Cardiac septum (tissue), 1 donor: ENCODE measurements around the gene LRRK1. TPM values are rescaled to one million over a fixed set of nuclear protein-coding genes. Genes with fewer than 3 reads are reported as not detected.
A peak's percentile ranks its signal among the peaks of the same experiment; 100 is the strongest.

ENCODE experiments used
- DNase-seq: peaks from one replicate; pipeline ENCODE4 v3.0.0-alpha.2; 2020; ENCODE audit warnings: low spot score
- intact Hi-C: fragments of 100-400 bp; cut with DNase I; formaldehyde crosslinking; loops from one replicate; pipeline ENCODE4 v1.14.0; 2022
- total RNA-seq: library from RNA; stranded (reverse); fragmentation: NEBNext Ultra II Directional; extraction: Animal tissue kit (Norgen Biotek cat#: 25700); gene quantifications from one replicate; pipeline ENCODE4 v1.2.1, GENCODE V29; 2021
- donor health status: DM: no; HTN: no; CAD: no.

The LRRK1 gene
- total RNA-seq, 1 donor from 2014 or later = 3.5 TPM

DNA sequence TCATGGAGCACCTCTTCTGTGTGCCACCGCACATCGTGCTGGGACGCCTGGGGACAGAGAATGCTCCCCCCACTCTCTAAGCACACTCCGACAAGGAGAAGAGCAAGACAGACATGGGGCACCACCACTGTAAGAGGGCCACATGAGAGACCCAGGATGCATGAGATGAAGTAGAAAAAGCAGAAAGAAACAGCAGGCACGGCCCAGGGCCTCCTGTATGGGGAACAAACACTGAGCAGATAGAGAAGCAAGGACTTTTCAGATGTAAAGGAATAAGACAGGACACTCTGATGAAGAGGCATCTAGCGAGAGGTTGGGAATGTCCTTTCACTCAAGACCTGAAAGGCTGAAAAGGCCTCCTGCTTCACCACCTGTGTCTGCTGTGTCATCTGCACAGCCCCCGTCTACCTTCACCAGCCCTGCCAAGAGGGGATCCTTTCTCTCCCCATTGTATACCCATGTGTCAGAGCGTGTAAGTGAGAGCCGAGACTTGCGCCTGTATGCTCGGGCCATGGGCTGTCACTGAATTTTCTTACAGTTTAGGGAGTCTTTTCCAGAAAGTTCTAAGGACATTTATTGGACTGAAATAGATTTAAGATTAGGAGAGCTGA is 125.6 kb downstream of the LRRK1 start:
- intact Hi-C loops = no loop called here
- DNase-seq = peak; percentile 26

DNA sequence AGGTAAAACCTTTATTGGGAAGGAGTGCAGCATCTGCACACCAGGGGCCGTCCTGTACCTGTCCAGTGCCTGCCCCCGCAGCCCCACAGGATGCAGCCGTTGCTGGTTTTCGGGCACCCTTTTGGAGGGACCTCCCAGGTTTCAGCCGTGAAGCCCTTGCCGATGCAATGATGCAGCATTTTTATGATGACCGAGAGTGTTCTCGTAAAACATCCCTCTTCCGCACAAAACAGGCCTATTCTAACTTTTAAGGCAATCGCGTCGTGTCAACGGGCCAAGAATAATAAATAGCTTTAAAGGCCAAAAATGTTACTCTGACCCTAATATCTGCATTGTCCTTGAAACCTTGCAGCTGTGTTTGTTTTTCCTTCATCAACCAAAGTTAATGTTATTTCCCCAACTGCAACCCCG is 126.1 kb downstream of the LRRK1 start:
- intact Hi-C loops = no loop called here
- peak; percentile 71 for DNase-seq

DNA sequence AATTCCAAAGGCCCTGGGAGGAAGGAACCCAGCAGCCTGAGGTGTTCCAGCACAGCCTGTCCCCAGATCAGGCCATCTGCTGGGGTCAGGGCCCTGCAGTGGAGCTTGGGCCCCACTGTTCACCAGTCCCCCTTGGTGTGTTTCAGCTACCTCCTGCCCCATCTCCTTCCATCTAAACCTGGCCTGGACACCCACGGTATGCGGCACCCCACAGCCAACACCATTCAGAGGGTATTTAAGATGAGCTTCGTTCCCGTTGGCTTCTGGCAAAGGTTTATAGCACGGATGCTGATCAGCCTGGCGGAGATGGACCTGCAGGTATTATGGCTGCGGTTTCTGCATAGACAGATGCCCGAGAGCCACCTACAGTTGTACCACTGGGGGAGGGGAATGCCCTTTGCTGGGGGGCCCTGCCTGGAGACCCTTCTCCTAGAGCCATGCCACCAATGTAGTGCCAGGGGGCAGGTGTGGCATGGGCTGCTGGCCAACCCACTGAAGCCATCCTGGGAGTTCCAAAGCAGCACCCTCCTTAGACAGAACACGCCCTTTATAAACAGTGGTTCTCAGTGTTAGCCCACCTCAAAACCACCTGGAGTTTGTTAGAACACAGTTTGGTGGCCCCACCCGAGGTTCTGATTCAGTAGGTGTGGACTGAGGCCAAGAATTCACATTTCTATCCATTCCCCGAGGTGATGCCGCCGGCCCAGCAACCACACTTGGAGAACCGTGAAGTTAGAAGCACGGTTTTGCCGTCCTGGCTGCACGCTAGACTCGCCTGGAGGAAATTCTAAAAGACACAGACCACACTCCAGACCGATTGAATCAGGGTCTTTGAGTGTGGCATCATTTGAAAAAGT is 126.9 kb downstream of the LRRK1 start:
- DNase-seq = peak; percentile 39
- intact Hi-C loops = no loop called here

DNA sequence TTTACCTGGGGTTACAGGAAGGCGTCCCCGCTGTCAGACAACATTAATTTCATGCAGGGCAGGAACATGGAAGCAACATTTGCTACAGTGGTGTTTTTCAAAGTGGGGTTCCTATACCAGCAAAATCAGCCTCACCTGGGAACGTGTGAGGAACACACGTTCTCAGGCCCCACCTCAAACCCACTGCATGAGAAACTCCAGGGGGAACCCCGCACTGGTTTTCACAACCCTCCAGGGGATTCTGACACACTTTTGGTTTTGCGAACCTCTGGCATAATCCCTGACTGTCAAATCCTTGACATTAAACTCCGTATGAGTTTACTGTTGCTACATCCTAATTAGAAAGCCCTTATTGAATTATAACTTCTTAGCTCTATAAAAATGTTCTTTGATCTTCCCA is 127.7 kb downstream of the LRRK1 start:
- DNase-seq = no peak
- intact Hi-C loops = no loop called here

DNA sequence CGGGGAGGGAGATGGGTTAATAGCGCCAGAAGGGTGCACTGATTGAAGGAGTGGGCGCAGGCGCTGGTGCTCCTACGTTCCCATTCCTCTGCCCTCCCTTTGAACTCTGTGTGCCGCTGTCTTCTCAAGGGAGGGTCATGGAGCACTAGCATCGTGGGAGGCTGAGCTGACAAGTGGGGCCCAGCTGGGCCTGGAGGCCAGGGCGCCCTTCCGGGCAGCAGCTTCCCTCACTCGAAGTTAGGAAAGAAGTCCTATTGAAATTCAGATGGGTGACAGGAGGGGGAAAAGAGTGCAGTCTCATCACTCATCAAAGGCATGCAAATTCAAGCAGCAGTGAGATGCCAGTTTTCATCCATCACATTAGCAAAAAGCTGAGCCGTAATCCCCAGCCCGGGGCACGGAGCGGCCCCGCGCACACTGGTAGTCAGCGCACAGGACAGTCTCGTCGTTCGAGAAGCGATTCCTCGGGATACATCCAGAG is 128.2 kb downstream of the LRRK1 start:
- peak; percentile 39 for DNase-seq
- intact Hi-C loops = no loop called here

DNA sequence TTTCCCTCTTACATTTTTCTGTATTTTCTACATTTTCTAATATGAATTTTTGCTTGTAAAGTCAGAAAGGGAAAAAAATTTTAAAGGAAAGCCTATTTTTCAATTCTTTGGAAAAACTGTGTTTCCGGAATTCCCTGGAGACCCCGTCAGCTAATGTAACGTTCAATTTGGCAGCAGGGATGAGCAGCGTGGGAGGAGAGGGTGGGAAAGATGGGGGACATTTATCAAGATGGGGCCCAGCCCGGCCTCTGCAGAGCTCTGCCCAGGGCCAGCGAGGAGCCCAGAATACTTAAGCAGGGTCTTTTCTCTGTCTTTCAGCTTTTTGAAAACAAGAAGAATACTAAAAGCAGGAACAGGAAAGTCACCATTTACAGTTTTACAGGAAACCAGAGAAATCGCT is 129.0 kb downstream of the LRRK1 start:
- DNase-seq = peak; percentile 66
- intact Hi-C loops = no loop called here

DNA sequence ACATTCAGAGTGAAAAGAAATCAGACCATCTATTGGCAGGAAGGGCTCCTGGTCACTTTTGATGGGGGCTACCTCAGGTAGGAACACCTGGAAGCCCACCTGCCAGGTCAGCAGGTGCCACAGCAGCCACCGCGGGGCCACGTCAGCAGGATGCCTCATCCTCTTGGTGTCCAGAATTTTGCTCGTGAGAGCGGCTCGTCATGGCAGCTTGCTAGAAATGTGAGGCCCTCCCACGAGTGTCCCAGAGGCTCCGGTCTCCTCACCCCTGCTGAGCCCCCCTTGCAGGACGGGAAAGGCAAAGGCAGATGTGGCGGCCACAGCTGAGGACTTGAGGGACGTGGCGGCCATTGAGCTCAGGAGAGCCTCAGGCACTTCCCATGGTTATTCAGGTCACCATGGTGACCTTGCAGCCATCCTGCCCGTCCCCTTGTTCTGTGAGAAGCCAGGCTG is 129.4 kb downstream of the LRRK1 start:
- intact Hi-C loops = no loop called here

DNA sequence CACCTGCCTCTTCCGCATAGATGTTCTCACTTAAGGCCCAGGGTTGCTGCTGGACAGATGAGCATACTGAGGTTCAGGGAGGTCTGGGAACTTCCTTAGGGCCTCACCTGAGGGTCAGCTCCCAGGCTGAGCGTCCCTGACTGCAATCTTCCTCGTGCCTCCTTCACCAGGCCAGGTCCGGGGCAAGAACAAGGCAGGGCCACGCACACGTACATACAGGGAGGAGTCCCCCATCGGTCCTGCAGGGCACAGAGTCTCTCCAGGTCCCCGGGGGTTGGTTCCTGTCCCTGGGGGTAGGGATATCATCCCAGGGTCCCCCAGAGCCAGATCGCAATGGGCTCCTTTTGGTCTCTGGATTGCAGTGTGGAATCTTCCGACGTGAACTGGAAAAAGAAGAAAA is 130.1 kb downstream of the LRRK1 start:
- DNase-seq = peak; percentile 36
- intact Hi-C loops = no loop called here

More for the DNA sequence above, 129.4 kb downstream of the LRRK1 start:
- peak; percentile 38 for DNase-seq

DNA sequence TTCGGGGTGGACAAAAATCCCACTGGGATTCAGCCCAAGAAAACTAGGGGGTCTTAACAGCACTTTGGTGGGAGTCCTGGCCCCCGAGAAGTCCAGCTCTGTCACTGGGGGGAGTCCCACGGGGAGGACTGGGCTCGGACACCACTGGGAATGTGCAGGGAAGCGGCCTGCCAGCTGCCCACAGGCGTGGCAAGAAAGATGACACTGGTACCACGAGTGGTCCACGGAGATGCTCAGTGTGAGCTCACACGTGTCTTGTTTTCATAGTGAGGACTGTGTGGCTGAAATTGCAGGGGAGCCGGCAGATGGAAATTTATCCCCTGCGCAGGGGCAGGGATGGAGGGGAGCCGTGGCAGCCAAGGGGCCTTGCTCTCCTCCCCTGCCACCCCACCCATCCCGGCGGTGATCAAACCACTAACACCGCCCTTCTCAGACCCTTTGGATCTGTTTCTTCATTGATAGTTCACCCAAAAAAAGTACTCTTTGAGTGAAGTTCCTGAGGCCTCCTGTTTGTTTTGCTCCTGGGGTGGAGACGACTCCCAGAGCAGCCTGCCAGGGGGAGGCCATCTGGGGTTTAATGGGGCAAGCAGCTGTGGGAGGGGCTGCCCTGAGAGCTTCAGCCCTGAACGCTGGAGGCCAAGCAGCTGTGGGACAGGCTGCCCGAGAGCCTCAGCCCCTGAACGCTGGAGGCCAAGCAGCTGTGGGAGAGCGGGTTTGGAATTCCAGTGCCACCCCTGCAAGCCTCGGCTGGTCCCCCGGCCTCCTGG is 130.9 kb downstream of the LRRK1 start:
- peak; percentile 69 for DNase-seq
- intact Hi-C loops = no loop called here

DNA sequence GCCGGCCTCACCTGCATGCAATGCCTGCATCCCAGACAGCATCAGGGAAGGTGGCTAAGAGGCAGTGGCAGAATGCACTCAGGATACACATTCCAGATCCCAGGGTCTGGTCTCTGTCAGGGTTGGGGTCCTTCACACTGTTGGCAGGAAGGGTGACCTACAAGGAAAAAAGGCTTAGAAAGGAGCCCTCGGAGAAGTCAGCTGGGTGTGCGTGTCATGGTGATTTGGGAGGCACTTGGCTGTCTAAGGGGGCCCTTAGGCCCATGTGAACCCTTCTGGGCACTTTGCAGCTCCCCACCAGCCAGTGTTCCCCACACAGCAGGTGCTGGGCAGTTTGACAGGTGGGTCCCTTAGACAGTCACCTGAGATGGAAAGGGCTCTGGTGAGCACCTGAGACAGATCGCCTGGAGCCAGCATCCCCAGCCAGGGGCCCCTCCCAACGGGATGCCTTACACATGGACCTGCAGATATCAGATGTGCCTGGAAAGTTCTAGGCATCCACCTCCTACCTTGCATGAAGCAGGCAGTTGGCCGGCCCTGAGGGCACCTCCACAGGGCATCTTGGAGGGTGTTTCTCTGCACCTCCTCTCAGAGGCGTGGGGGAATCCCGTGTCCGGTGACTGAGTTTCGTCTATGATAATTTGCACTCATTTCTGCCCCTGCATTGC is 131.6 kb downstream of the LRRK1 start:
- intact Hi-C loops = no loop called here
- peak; percentile 53 for DNase-seq

DNA sequence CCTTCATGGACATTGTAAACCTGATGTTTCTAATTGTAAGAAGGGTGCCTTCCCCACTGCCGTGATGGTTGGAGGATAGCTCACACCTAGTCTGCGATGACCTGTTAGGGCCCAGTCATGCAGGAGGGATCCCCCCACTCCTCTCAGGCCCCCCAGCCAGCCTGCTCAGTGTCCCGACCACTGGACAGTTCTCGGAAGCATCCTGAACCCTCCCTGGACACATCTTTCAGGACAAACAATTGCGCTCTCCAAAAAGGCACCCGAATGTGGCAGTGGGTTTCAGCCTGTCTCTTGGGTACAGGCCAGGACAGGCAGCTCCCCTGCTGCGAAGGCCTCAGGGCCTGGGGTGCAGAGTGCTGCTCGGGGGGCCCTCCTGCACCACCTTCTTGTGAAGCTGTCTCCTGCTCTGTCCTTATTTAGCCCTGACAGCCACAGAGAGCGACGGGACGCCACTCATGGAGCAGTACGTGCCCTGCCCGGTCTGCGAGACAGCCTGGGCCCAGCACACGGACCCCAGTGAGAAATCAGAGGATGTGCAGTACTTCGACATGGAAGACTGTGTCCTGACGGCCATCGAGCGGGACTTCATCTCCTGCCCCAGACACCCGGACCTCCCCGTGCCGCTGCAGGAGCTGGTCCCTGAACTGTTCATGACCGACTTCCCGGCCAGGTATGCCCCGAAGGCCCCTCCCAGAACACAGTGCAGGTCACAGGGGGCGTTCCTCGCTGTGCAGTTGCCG is 132.3 kb downstream of the LRRK1 start:
- intact Hi-C loops = no loop called here
- peak; percentile 63 for DNase-seq

DNA sequence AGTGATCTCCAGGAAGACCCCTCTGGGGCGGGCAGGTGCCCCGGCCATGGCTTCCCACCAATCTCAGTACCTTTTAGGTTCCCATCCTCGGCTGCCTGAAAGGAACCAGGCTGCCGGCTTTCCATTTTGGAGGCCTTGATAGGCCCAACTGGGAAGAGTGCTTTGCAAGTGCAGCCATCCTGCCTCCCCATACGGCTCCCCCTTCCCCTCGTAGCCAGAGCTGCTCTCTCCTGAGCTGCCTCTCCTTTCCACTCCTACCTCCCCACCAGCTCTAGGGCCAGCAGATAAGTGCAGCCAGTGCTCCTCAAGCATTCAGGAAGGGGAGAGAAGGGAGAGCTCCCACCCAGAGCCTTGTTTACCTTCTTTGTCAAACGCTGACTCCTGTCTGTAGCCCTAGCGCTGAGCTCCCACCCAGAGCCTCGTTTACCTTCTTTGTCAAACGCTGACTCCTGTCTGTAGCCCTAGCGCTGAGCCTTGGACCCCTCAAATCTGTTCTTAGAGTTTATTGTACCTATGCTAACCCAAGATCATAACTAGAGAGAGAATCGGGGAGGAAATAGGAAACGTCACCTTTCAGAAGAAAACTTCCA is 133.0 kb downstream of the LRRK1 start:
- intact Hi-C loops = no loop called here
- peak; percentile 70 for DNase-seq

DNA sequence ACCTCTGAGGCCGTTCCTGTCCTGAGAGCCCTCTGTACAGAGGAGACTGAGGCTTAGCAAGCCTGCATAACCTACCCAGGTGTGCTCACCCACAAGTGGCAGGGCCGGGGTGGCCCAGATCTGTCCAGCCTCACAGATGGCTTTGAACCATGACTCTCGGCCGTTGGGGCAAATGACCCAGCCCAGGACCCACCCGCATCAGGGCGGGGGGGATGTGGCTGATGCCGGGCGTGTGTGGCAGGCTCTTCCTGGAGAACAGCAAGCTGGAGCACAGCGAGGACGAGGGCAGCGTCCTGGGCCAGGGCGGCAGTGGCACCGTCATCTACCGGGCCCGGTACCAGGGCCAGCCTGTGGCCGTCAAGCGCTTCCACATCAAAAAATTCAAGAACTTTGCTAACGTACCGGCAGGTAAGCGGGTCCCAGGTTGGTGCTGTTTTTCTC is 133.5 kb downstream of the LRRK1 start:
- intact Hi-C loops = no loop called here
- no peak for DNase-seq

DNA sequence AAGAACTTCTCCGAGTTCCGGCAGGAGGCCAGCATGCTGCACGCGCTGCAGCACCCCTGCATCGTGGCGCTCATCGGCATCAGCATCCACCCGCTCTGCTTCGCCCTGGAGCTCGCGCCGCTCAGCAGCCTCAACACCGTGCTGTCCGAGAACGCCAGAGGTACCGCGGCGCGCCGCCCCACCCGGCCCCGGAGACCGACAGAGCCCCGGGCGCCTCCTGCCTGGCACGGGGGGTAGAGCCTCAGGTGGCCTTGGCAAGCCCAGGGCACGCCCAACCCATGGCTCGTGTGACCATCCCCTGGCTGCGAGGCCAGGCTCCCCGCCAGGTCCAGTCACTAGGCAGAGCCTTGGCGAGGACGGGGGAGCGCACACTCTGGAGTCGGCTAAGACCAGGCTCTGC is 134.1 kb downstream of the LRRK1 start:
- DNase-seq = no peak
- intact Hi-C loops = no loop called here

DNA sequence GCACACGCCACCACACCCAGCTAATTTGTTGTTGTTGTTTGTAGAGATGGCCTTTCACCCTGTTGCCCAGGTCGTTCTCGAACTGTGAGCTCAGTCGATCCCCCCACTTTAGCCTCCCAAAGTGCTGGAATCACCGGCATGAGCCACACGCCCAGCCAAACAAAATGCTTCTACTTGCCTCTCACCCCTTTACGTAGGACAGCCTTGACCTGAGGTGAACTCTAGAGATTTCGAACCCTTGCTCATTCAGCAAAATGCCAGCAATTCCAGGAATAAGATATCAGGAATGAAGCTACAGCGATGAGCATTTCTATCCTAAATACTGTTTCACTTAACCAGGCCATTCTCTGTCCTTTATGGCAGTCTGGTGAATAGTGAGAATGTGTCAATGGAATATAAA is 135.0 kb downstream of the LRRK1 start:
- intact Hi-C loops = no loop called here
- no peak for DNase-seq

DNA sequence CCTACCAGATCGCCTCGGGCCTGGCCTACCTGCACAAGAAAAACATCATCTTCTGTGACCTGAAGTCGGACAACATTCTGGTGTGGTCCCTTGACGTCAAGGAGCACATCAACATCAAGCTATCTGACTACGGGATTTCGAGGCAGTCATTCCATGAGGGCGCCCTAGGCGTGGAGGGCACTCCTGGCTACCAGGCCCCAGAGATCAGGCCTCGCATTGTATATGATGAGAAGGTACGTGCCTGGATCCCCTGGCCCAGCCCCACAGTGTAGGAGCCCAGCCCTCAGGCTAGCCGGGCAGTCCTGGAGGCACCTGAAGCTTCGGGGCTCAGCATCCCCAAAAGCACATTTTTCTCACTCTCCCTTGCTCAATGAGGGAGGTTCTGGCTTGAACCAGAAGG is 135.8 kb downstream of the LRRK1 start:
- DNase-seq = no peak
- intact Hi-C loops = no loop called here

DNA sequence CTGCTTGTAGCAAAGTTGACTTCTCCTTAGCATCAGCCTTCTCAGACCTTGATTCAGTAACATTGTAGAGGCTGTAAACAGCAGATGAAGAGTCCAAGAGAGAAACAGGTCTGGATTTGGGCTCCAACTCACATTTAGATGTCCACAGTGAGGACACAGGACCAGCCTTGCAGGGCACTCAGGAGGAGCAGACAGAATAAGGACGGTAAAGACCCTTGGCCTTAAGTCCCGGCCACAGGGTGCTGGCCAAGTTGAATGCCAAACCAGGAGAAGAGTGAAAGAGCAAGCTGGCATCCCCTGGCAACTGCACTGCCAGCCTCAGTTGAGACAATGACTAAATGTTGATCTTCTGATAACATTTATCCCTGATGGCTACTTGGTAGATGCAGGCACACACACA is 136.3 kb downstream of the LRRK1 start:
- DNase-seq = no peak
- intact Hi-C loops = no loop called here
